SK-N-MC (cell line): Measurements from ENCODE around the gene RNF113B.

Experiments used
- EZH2 ChIP-seq: fragments of 200-600 bp; sonication (generic); IDR thresholded peaks from one replicate; pipeline ENCODE4 v1.6.1; 2017; ENCODE audit warnings: antibody characterized with exemption
- FOXP2 ChIP-seq: optimal IDR thresholded peaks from 2 replicates; pipeline ENCODE3; 2011; ENCODE audit warnings: mild to moderate bottlenecking, moderate library complexity; ENCODE audit not compliant: insufficient read depth; ENCODE audit errors: extremely low read length, control extremely low read depth
- POLR2AphosphoS5 ChIP-seq: IDR thresholded peaks from 2 replicates; pipeline ENCODE4 v1.6.1; 2012; ENCODE audit warnings: mild to moderate bottlenecking, low read depth, low read length, borderline replicate concordance

DNA sequence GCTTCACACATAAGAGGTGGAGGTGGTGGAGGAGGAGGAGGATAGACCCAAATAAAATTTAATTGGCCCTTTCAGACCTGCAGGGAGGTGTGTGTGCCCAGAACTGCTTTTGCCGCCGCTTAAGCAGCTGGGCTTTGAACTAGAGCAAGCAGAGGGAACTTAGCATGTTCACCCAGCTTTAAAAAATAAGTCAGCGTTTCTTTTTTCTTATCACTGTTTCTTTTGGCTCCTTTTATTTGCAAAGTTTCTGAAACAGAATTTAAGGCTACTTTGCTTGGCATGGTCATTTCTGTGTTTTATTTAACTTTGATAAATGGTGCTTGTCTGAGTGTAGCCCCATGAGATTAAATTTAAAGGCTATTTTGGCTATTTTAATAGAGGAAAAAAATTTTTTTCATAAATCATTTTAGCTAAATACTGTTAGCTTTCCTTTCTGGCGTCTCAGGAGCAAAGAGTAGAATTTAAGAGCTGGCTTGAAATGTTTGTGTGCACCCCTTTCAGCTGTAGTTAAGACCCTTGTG lies 43.3 kb upstream of the RNF113B start:
- TF ChIP-seq POLR2AphosphoS5 (no peak), EZH2 (no peak), FOXP2 (no peak)
